Mesangial cell (primary cell): ENCODE data around the gene ERCC5. TPM values are rescaled to one million over a fixed set of nuclear protein-coding genes. Genes with fewer than 3 reads are reported as not detected.

ENCODE experiments used
- total RNA-seq: library from RNA; depleted of rRNA; stranded (reverse); fragments of >200 nt; gene quantifications from 2 replicates; pipeline ENCODE4 v1.2.3, GENCODE V29; 2015

ERCC5 gene
- 13.7 and 31.8 TPM in 2 replicates for total RNA-seq

DNA sequence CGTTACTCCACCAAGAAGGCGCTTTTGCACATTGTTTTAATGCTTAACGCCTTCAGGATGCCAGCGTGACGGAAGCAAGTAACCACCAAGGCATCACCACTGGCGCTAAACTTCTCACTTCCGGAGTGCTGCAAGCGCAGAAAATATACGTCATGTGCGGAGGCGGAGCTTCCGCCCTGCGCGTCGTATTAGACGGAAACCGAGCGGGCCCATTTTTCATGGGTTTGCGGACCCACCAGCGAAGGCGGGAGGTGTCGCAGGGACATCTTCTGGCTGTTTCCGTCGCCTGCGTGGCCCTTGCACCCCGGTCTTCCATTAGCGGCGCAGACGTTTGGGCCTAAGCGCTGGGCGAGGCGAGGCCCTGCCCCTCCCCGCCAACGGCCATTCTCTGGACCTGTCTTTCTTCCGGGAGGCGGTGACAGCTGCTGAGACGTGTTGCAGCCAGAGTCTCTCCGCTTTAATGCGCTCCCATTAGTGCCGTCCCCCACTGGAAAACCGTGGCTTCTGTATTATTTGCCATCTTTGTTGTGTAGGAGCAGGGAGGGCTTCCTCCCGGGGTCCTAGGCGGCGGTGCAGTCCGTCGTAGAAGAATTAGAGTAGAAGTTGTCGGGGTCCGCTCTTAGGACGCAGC, at the start of gene ERCC5:
Gene ERCC5 (plus strand): TSS at position 403 of the 631 bp plus-strand sequence. CDS start 235 bp downstream, outside the sequence.

GRCh38 chr13:102798581-102799425, 47.0 kb upstream of the ERCC5 start, which contains the start of the genes BIVM and POGLUT2:
TSS of gene BIVM (plus strand) at chr13:102799119. CDS start at chr13:102807268, 8,149 bp downstream.
TSS of gene POGLUT2 (minus strand) at chr13:102798976. CDS start at chr13:102798670, 306 bp downstream.

Other genes with a start within 250 kb of the ERCC5 start
- 24.5 and 26.2 TPM in 2 replicates for gene TPP2, start 249.0 kb upstream of the ERCC5 start, total RNA-seq
- gene METTL21C, start 151.0 kb upstream of the ERCC5 start, total RNA-seq: not detected in 2 replicates
- 8.1 and 16.6 TPM in 2 replicates for gene TEX30, start 72.2 kb upstream of the ERCC5 start, total RNA-seq
- gene POGLUT2, start 47.1 kb upstream of the ERCC5 start, total RNA-seq: 29.5 and 78.8 TPM in 2 replicates
- gene BIVM, start 46.9 kb upstream of the ERCC5 start, total RNA-seq: 14.7 and 49.6 TPM in 2 replicates
- gene SLC10A2, start 220.4 kb downstream of the ERCC5 start, total RNA-seq: not detected in 2 replicates